GM13977 (cell line): ENCODE measurements around the gene LHFPL6.

Experiments used
- DNase-seq: peaks from one replicate; pipeline ENCODE4 v3.0.0; 2012; ENCODE audit warnings: low spot score
- CTCF ChIP-seq: IDR thresholded peaks from 2 replicates; pipeline ENCODE4 v1.5.1; 2012; ENCODE audit warnings: mild to moderate bottlenecking, control low read depth; ENCODE audit not compliant: insufficient read depth; ENCODE audit errors: extremely low read depth, missing control alignments
- in situ Hi-C: fragments of 300-500 bp; cut with MboI; formaldehyde crosslinking; loops from one replicate; pipeline ENCODE4 v1.12.0; 2022; ENCODE audit warnings: low sequenced_read_pairs, low pct_unique_long_range_greater_than_20kb, mixed read lengths, inconsistent platforms; ENCODE audit not compliant: unreplicated experiment

Gene LHFPL6

GRCh38 chr13:39588384-39588783 is 14.6 kb downstream of the LHFPL6 start:
- in situ Hi-C loops, result no loop called here
- no peak for TF ChIP-seq CTCF
- no peak for DNase-seq

- TF ChIP-seq CTCF, result no peak
- in situ Hi-C loops, result no loop called here
- DNase-seq, result no peak
Measured at GRCh38 chr13:39587939-39588338, 15.1 kb downstream of the LHFPL6 start.

DNA sequence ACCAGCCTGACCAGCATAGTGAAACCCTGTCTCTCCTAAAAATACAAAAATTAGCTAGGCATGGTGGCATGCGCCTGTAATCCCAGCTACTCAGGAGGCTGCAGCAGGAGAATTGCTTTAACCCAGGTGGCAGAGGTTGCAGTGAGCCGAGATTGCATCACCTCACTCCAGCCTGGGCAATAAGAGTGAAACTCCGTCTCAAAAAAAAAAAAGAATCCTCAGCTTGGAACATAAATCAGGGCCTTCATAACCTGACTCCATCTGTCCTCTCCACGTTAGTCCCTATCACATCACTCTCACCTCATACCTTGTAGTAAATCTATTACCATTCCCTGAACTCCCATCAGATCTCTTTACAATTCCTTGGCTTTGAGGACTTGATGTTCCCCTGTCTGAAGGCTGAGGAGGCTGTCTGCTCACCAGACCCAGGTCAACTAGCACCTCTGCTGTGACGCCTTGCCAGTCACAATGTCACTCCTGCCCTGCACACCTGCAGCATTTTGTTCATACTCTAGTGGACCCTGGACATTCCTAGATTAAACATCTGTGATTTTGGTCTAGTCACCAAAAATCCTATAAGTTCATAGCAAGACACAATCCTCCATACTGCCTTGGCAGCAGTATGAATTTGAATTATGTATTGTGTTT is 15.9 kb downstream of the LHFPL6 start:
- TF ChIP-seq CTCF, result no peak
- in situ Hi-C loops, result no loop called here
- no peak for DNase-seq

GRCh38 chr13:39586151-39586550 is 16.8 kb downstream of the LHFPL6 start:
- in situ Hi-C loops, result no loop called here
- DNase-seq, result no peak
- no peak for TF ChIP-seq CTCF

DNA sequence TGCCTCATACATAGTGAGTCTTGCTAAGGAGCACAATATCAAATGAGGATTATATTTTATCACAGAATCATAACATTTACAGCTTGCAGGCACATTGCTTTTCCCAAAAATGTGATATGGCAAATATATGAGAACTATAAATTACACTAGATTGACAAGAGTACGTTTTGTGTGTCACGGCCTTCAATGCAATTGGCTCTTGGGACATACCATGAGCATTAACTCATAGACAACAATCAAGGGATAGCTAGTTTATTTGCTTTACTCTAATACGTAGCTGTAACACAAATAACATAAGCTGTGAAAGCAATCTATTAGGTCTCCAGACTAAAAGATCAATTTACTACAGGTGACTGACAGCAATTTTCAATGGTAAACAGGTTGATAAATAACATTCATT is 17.8 kb downstream of the LHFPL6 start:
- in situ Hi-C loops, result no loop called here
- no peak for TF ChIP-seq CTCF
- no peak for DNase-seq

DNA sequence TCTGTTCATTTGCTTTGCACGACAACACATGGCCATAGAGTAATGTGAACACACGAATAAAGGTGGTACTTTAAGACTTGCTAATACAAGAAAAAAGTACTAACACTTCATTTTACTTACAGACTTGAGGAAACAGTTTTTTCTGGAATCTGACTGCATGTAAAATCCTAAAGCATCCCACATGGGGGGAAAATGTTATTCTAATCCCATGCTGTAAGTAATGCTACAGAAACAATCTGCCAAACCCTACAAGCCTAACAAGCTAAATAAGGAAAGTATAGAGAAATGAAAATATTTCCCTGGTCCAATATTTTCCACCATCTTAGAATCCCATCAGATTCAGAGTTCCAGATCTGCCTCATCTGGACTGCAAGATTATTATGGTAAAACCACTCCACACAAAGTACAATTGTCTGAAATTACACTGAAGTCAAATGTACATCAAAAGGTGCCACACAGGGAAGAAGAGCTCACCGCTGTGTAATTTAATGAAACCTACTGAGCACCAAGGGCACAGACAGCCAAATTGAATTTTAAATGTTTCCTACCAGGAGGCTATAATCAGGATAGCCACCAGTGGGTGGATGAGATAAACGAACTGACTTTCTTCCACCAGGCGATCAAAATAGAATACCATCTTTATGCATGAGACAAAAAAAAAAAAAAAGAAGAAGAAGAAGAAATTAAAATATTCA is 22.0 kb downstream of the LHFPL6 start:
- in situ Hi-C loops, result no loop called here
- no peak for DNase-seq

More for the DNA sequence above, 22.0 kb downstream of the LHFPL6 start:
- no peak for TF ChIP-seq CTCF
